ENCODE results near the gene ALPL.

The ALPL gene

DNA sequence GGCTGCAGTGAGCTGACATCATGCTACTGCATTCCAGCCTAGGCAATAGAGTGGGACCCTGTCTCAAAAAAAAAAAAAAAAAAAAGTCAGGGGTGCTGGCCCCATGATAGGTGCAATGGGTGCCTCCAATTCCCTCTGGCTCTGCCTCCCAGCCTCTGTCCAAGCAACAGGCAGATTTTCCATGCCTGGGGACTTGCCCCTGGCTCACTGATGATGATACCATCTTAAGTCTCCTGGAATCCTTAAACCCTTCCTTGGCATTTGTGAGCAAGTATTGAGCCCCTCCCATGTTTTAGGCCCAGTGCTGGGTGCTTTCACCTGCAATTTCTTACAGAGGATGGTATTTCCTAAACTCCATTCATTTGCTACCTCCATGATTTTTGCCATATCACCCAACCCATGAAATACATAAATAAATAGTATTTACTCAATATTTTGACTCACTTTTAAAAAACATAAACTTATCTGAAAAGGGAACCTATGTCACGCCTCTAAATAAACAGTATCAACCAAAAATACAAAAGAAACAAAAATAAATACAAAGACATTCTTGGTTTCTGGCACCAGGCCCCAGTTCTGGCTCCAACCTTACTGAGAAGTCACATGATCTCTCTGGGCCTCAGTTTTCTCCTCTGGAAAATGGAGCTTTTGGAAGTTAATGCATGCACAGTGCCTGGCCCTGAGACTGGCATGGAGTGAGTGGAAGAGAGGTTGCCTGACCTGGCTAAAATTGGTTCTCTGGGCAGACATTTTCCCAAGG is 1.5 kb upstream of the ALPL start:
- TF ChIP-seq, protein P1, sequence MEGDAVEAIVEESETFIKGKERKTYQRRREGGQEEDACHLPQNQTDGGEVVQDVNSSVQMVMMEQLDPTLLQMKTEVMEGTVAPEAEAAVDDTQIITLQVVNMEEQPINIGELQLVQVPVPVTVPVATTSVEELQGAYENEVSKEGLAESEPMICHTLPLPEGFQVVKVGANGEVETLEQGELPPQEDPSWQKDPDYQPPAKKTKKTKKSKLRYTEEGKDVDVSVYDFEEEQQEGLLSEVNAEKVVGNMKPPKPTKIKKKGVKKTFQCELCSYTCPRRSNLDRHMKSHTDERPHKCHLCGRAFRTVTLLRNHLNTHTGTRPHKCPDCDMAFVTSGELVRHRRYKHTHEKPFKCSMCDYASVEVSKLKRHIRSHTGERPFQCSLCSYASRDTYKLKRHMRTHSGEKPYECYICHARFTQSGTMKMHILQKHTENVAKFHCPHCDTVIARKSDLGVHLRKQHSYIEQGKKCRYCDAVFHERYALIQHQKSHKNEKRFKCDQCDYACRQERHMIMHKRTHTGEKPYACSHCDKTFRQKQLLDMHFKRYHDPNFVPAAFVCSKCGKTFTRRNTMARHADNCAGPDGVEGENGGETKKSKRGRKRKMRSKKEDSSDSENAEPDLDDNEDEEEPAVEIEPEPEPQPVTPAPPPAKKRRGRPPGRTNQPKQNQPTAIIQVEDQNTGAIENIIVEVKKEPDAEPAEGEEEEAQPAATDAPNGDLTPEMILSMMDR (IDR thresholded peaks at IDR 0.05; ENCODE audit: low read depth, low read length): no peak
- in situ Hi-C loops (cut with HindIII; ENCODE audit: low sequenced_read_pairs): no loop called here
- H3K4me3 ChIP-seq (ENCODE audit: low read depth, low read length): no peak overlapping the region
- DNase-seq (ENCODE audit: low read depth, low spot score): no peak

DNA sequence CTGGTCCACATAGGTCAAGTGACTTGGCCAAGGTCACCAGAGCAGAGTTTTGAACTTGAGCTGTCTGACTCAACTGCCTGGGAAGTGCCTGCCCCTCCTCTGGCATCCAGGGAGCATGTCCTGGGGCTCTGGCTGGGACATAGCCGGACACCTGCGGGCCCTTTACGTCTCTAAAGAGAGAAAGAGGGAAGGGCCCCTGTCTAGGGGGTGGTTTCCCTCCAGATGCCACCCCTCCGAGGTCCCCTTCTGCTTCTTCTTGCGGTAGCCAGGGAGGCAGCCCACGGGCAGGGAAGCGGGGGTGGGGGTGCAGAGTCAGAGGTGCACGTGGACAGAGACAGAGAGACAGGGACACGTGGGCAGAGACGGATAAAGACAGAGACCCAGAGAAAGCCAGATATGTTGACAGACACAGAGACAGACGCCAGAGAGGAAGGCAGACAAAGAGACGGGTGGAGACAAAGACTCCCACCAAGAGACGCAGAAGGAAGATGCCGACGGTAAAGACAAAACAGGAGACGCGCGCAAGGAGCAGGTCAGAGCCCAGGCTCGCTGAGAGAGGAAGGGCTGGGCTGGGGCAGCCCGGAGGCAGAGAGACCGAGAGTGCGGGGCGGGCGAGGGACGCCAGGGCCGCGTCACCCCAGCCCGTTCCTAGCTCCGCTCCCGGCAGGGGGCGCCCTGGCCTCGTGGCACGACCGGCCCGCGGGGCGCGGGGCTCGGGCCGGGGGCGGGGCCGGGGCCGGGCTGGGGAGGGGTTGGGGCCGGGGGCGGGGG is 458 bp upstream of the ALPL start:
- TF ChIP-seq, protein P1 (IDR thresholded peaks at IDR 0.05; ENCODE audit: low read depth, low read length): peak; percentile 64
- peak overlapping the region; percentile 13 for H3K4me3 ChIP-seq (ENCODE audit: low read depth, low read length)
- in situ Hi-C loops (cut with HindIII; ENCODE audit: low sequenced_read_pairs): no loop called here
- DNase-seq (ENCODE audit: low read depth, low spot score): no peak

DNA sequence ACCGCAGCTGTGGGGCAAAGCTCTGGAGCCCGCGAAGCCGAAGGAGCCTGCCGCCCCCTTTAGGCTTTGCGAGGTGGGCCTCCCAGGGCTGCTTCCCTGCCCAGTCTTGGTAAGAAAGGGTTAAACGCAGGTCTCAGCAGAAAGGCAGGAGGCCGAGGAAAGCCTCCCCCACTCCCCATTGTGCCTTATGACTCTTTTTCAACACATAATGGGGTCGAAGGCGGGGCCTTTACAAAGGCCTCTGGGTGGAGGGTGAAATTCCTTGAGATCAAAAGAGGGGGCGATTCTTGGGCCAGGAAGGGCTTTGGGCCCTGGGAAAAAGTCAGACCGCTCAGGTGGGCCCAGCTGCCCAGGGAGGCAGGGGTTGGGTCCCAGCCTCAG is 880 bp downstream of the ALPL start:
- in situ Hi-C loops (cut with HindIII; ENCODE audit: low sequenced_read_pairs): no loop called here
- H3K4me3 ChIP-seq (ENCODE audit: low read depth, low read length): peak overlapping the region; percentile 42
- no peak for DNase-seq (ENCODE audit: low read depth, low spot score)
- TF ChIP-seq, protein P1 (IDR thresholded peaks at IDR 0.05; ENCODE audit: low read depth, low read length): no peak

DNA sequence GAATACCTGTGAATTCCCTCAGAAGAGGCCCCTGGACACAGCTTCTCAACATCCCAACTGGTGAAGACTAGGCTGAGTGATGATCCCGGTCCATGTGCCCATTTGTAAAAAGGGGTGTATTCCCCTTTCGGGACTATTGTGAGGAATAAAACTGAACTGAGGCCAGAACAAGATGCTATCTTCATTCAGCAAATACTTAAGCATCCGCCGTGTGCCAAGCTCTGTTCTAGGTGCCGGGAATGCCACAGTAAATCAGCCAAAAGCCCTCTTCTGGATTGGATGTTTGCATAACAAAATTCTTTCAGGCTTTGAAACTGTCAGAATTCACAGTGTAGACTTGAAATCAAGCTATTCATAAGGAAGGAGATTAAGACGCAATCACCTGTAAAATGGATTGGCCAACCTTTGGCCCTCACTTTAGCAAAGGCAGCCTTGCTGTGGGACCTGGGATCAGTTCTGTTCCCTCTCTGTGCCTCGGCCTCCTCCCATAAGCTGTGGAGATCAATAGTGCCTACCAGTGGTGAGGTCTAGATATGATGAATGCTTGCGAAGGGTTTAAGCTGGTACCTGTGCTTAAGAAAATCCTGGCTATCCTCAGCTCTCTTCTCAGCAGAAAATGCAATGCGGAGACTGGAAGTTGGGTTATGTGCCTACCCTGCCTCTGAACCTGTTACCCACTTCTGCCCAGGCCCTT is 1.8 kb downstream of the ALPL start:
- H3K4me3 ChIP-seq (ENCODE audit: low read depth, low read length): no peak overlapping the region
- no peak for DNase-seq (ENCODE audit: low read depth, low spot score)
- in situ Hi-C loops (cut with HindIII; ENCODE audit: low sequenced_read_pairs): no loop called here
- TF ChIP-seq, protein P1 (IDR thresholded peaks at IDR 0.05; ENCODE audit: low read depth, low read length): peak; percentile 7

DNA sequence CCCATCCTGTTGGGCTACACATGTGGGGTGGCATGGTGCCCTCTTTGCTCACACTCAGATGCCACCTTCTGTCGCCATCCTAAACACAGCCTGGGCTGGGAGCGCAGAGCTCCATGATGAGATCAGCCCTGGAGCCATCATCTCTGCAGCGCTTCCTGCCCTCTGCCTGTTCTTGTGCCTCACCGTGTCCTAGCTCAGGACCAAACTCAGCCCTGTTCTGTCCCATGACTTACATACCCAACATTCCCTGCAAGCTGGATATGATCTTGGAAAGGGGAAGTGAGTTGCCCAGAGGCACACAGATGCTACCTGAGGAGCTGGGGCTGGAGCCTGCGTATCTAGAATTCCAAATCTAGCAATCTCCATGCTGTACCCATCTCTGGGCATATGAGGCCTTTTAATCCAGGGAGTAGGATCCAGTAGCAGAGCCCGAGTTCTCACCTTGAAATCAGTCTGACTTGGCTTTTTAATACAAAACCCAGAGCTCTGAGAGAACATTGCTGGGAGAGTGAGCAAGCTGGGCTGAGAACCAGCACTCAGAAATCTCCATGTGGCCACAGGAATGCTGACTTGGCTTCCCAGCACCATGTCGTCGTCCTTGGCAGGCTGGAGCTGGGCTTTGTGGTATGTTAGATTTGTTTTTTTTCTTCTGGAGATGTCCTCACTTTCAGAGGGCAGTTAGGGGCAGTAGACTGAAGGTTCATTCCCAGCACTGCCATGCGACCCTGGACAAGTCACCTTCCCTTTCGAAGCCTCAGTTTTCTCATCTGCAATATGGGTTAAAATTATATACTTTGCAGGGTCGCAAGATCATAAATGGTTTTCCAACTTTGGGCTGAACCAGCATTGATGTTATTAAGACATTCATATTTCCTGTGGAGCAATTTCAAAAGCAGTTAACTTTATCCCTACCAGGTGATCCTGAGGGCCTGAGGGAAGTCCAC is 2.6 kb downstream of the ALPL start:
- no peak overlapping the region for H3K4me3 ChIP-seq (ENCODE audit: low read depth, low read length)
- TF ChIP-seq, protein P1 (IDR thresholded peaks at IDR 0.05; ENCODE audit: low read depth, low read length): no peak
- in situ Hi-C loops (cut with HindIII; ENCODE audit: low sequenced_read_pairs): no loop called here
- peak; percentile 97 for DNase-seq (ENCODE audit: low read depth, low spot score)

DNA sequence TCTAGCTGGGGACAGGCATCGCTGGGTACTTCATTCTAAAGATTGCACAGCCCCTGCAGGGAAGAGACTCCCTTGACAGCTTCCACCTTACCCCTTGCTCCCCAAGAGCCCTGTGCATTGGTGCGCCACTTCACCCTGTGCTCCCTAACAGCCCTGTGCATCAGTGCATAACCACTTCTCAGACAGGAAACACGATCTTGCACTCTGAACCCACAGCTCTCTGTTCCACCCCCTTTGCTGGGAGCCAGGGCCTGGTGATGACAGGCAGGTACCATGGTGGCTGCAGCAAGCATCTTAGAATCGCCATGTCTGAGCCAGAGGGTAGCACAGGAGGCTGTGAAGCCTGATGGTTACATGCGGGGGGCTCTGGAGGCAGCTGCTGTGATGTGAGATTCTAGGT is 5.0 kb downstream of the ALPL start:
- in situ Hi-C loops (cut with HindIII; ENCODE audit: low sequenced_read_pairs): no loop called here
- no peak for DNase-seq (ENCODE audit: low read depth, low spot score)
- TF ChIP-seq, protein P1 (IDR thresholded peaks at IDR 0.05; ENCODE audit: low read depth, low read length): no peak
- no peak overlapping the region for H3K4me3 ChIP-seq (ENCODE audit: low read depth, low read length)
